ENCODE measurements around the gene DSCAML1. TPM values are rescaled to one million over a fixed set of nuclear protein-coding genes. Genes with fewer than 3 reads are reported as not detected.

The DSCAML1 gene
- total RNA-seq, 1 donor from 2014 or later, result 0.16 TPM

DNA sequence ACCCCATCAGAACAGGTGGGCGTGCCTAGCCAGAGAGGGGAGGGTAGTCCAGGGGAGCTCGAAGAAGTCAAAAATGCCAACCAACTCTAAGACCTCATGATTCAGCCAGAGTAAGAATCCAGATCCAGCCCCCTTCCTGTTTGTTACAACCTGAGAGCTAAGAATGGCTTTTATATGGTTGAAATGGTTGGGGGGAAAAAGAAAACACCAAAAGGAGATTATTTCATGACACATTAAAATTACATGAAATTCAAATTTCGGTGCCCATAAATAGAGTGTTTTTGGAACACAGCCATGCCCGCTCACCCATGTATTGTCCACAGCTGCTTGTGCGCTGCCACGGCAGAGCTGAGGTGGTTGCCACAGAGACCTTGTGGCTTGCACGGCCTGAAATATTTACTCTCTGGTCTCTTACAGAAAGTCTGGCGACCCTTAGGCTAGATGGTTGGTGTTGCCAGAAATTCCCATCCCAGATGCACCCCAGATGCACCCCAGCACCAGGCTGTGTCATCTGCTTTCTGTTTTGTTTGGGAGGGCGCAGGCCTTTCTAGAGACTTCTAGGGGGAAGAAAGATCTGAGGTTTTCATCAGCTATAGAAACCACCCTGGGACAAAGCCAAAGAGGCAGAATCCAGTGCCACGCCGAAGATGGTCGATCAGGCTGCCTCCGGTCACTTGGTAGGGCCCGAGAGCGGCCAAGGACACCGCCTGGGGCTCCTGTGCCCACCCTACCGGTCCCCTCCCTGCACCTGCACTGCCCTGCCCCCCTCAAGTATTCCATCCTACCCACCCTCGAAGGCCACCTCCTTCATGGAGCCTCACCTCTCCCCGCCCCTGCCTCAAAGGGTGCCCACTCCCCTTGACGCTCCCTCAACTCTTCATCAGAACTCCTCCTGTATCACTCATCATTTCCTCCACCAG, 80.2 kb downstream of the DSCAML1 start:
- no peaks in the 10 kb centered on the region for H4K20me1 ChIP-seq (ENCODE audit: insufficient read depth, low read length)
- no peaks in the 10 kb centered on the region for H3K9me3 ChIP-seq (ENCODE audit: insufficient read depth, low read depth, low read length)
- TF ChIP-seq EZH2 (IDR thresholded peaks at IDR 0.05; ENCODE audit: insufficient read depth, low read length), result no peak
- TF ChIP-seq, protein P1, sequence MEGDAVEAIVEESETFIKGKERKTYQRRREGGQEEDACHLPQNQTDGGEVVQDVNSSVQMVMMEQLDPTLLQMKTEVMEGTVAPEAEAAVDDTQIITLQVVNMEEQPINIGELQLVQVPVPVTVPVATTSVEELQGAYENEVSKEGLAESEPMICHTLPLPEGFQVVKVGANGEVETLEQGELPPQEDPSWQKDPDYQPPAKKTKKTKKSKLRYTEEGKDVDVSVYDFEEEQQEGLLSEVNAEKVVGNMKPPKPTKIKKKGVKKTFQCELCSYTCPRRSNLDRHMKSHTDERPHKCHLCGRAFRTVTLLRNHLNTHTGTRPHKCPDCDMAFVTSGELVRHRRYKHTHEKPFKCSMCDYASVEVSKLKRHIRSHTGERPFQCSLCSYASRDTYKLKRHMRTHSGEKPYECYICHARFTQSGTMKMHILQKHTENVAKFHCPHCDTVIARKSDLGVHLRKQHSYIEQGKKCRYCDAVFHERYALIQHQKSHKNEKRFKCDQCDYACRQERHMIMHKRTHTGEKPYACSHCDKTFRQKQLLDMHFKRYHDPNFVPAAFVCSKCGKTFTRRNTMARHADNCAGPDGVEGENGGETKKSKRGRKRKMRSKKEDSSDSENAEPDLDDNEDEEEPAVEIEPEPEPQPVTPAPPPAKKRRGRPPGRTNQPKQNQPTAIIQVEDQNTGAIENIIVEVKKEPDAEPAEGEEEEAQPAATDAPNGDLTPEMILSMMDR (IDR thresholded peaks at IDR 0.05; ENCODE audit: insufficient read depth, low read depth, low read length), result no peak
- Mint-ChIP-seq H3K27ac (ENCODE audit: unreplicated experiment) (no peak overlapping the region), H3K9me3 (ENCODE audit: unreplicated experiment) (no peaks in the 10 kb centered on the region), H3K4me3 (ENCODE audit: unreplicated experiment) (no peak overlapping the region), H3K27me3 (ENCODE audit: low read depth, unreplicated experiment) (peaks cover 52% of the 10 kb centered on the region), H3K4me1 (ENCODE audit: low read depth, unreplicated experiment) (peaks cover 12% of the 10 kb centered on the region), H3K36me3 (ENCODE audit: low read depth, unreplicated experiment) (no peaks in the 10 kb centered on the region)
- H2AFZ ChIP-seq (ENCODE audit: low read depth, low read length), result no peak overlapping the region
- no peaks in the 10 kb centered on the region for H3K79me2 ChIP-seq (ENCODE audit: insufficient read depth, low read length)
- no peak overlapping the region for H3K4me3 ChIP-seq (ENCODE audit: insufficient read depth, low read depth, low read length)
- FAIRE-seq, result no peak
- DNase-seq (ENCODE audit: low read depth), result no peak
- H3K4me2 ChIP-seq (ENCODE audit: low read length), result no peak overlapping the region
- H3K27ac ChIP-seq (ENCODE audit: low read depth, low read length), result no peak overlapping the region
- peaks cover 7% of the 10 kb centered on the region for H3K27me3 ChIP-seq (ENCODE audit: insufficient read depth, low read length)
- H3K36me3 ChIP-seq (ENCODE audit: insufficient read depth, low read length), result no peaks in the 10 kb centered on the region
- H3K4me1 ChIP-seq (ENCODE audit: insufficient read depth, low read length), result no peaks in the 10 kb centered on the region
- H3K9ac ChIP-seq (ENCODE audit: low read length), result no peak overlapping the region

DNA sequence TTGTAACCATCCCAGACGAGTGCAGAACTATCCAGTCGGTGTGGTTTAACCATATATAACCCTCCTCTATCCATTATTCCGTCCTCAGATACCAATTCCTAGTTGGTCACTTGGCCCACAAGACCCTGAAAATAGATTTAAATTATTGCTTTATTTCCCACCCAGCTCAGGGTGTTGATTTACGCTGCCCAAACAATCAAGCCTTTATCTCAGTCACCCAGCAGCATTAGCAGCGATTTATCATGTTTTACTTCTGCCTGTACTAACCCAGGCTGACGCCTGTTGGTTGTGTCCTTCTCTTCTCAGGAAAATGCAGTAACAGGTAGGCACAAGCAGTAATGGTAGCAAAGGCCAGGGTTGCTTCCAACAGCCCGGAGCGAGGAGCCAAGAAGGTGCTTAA, 81.2 kb downstream of the DSCAML1 start:
- TF ChIP-seq, protein P1 (IDR thresholded peaks at IDR 0.05; ENCODE audit: insufficient read depth, low read depth, low read length), result no peak
- TF ChIP-seq EZH2 (IDR thresholded peaks at IDR 0.05; ENCODE audit: insufficient read depth, low read length), result no peak
- Histone ChIP-seq H3K79me2 (ENCODE audit: insufficient read depth, low read length) (no peaks in the 10 kb centered on the region), H3K9ac (ENCODE audit: low read length) (no peak overlapping the region), H3K4me2 (ENCODE audit: low read length) (no peak overlapping the region), H3K9me3 (ENCODE audit: insufficient read depth, low read depth, low read length) (no peaks in the 10 kb centered on the region), H3K4me1 (ENCODE audit: insufficient read depth, low read length) (no peaks in the 10 kb centered on the region), H4K20me1 (ENCODE audit: insufficient read depth, low read length) (no peaks in the 10 kb centered on the region), H2AFZ (ENCODE audit: low read depth, low read length) (no peak overlapping the region), H3K36me3 (ENCODE audit: insufficient read depth, low read length) (no peaks in the 10 kb centered on the region), H3K4me3 (ENCODE audit: insufficient read depth, low read depth, low read length) (no peak overlapping the region), H3K27ac (ENCODE audit: low read depth, low read length) (no peak overlapping the region), H3K27me3 (ENCODE audit: insufficient read depth, low read length) (peaks cover 13% of the 10 kb centered on the region)
- peaks cover 8% of the 10 kb centered on the region for H3K4me1 Mint-ChIP-seq (ENCODE audit: low read depth, unreplicated experiment)
- H3K27ac Mint-ChIP-seq (ENCODE audit: unreplicated experiment), result no peak overlapping the region
- H3K4me3 Mint-ChIP-seq (ENCODE audit: unreplicated experiment), result no peak overlapping the region
- H3K9me3 Mint-ChIP-seq (ENCODE audit: unreplicated experiment), result no peaks in the 10 kb centered on the region
- H3K36me3 Mint-ChIP-seq (ENCODE audit: low read depth, unreplicated experiment), result no peaks in the 10 kb centered on the region
- FAIRE-seq, result no peak
- DNase-seq (ENCODE audit: low read depth), result no peak
- H3K27me3 Mint-ChIP-seq (ENCODE audit: low read depth, unreplicated experiment), result peaks cover 61% of the 10 kb centered on the region

DNA sequence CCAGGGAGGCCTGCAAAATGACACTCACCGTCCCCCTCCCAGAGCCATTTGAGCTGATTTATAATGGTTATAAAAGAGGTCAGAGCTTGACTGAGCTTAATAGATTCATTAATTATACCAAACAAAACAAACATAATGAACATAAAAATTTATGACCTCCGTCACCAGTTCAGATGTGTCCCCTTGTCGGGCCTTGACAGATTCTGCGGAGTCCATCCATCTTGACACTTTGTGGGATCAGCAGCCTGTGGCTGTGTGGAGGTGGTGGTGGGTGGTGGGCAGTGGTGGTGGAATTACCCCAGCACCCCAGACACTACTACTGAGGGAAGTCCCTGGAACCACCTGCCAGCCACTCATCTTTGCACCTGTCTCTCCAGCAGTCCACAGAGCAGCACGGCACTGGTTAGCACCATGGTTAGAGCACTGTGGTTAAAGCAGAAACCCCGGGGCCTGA, 83.5 kb downstream of the DSCAML1 start:
- H3K9ac ChIP-seq (ENCODE audit: low read length), result no peak overlapping the region
- no peaks in the 10 kb centered on the region for H3K9me3 ChIP-seq (ENCODE audit: insufficient read depth, low read depth, low read length)
- FAIRE-seq (no peak), DNase-seq (ENCODE audit: low read depth) (no peak)
- H3K4me2 ChIP-seq (ENCODE audit: low read length), result no peak overlapping the region
- no peak overlapping the region for H3K4me3 Mint-ChIP-seq (ENCODE audit: unreplicated experiment)
- H3K79me2 ChIP-seq (ENCODE audit: insufficient read depth, low read length), result no peaks in the 10 kb centered on the region
- no peaks in the 10 kb centered on the region for H3K4me1 ChIP-seq (ENCODE audit: insufficient read depth, low read length)
- TF ChIP-seq EZH2 (IDR thresholded peaks at IDR 0.05; ENCODE audit: insufficient read depth, low read length), result no peak
- TF ChIP-seq, protein P1 (IDR thresholded peaks at IDR 0.05; ENCODE audit: insufficient read depth, low read depth, low read length), result no peak
- H3K4me3 ChIP-seq (ENCODE audit: insufficient read depth, low read depth, low read length), result no peak overlapping the region
- no peaks in the 10 kb centered on the region for H4K20me1 ChIP-seq (ENCODE audit: insufficient read depth, low read length)
- H3K27ac Mint-ChIP-seq (ENCODE audit: unreplicated experiment), result no peak overlapping the region
- H3K36me3 ChIP-seq (ENCODE audit: insufficient read depth, low read length), result no peaks in the 10 kb centered on the region
- H2AFZ ChIP-seq (ENCODE audit: low read depth, low read length), result no peak overlapping the region
- no peaks in the 10 kb centered on the region for H3K9me3 Mint-ChIP-seq (ENCODE audit: unreplicated experiment)
- H3K36me3 Mint-ChIP-seq (ENCODE audit: low read depth, unreplicated experiment), result no peaks in the 10 kb centered on the region
- H3K27me3 Mint-ChIP-seq (ENCODE audit: low read depth, unreplicated experiment), result peaks cover 80% of the 10 kb centered on the region
- H3K27me3 ChIP-seq (ENCODE audit: insufficient read depth, low read length), result peaks cover 8% of the 10 kb centered on the region
- peaks cover 4% of the 10 kb centered on the region for H3K4me1 Mint-ChIP-seq (ENCODE audit: low read depth, unreplicated experiment)
- H3K27ac ChIP-seq (ENCODE audit: low read depth, low read length), result no peak overlapping the region
